GM19351 (cell line): ENCODE measurements around the gene DLK1.

Experiments
- ATAC-seq: cut with Tn5 transposase; IDR thresholded peaks from one replicate; pipeline ENCODE4 v1.9.1; 2021; ENCODE audit warnings: mild to moderate bottlenecking, moderate library complexity; ENCODE audit not compliant: unreplicated experiment

Gene DLK1

DNA sequence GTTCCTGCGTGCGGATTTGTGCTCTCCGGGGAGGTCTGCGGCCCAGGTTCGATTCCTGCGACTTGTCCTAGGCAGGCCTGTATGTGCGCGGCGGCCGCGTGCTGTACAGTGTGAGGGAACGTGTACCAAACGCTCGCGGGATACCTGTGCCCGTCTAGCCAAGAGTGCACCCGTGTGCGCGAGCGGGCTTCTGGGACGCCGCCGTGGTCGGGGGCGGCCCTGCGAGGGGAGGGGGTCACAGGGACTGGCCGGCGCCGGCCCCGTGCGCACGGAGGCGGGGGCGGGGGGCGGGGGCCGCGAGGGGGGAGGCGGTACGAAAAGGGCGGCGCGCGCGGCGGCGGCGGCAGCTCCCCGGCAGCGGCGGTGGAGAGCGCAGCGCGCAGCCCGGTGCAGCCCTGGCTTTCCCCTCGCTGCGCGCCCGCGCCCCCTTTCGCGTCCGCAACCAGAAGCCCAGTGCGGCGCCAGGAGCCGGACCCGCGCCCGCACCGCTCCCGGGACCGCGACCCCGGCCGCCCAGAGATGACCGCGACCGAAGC lies at the start of gene DLK1:
Gene DLK1, plus strand, starts transcription at position 343 of the 536 bp plus-strand sequence. Its CDS starts 177 bp downstream, at position 520.
- ATAC-seq = no peak

DNA sequence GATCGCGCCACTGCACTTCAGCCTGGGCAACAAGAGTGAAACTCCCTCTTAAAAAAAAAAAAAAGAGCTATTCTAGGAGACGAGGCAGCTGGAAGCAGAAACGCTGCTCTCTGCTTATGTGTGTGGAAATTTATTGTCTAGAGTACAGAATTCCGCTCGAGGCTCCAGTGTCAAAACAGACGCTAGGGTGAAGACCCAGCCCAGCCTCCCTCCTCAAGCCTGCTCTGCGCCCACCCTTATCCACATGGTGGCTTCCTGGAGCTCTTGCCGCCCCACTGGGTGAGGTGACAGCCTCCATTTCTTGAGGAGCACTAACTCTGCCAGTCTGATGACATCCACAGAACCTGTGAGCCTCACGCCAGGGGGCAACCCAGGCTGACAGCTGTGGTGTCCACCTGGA lies 49.5 kb upstream of the DLK1 start:
- no peak for ATAC-seq

DNA sequence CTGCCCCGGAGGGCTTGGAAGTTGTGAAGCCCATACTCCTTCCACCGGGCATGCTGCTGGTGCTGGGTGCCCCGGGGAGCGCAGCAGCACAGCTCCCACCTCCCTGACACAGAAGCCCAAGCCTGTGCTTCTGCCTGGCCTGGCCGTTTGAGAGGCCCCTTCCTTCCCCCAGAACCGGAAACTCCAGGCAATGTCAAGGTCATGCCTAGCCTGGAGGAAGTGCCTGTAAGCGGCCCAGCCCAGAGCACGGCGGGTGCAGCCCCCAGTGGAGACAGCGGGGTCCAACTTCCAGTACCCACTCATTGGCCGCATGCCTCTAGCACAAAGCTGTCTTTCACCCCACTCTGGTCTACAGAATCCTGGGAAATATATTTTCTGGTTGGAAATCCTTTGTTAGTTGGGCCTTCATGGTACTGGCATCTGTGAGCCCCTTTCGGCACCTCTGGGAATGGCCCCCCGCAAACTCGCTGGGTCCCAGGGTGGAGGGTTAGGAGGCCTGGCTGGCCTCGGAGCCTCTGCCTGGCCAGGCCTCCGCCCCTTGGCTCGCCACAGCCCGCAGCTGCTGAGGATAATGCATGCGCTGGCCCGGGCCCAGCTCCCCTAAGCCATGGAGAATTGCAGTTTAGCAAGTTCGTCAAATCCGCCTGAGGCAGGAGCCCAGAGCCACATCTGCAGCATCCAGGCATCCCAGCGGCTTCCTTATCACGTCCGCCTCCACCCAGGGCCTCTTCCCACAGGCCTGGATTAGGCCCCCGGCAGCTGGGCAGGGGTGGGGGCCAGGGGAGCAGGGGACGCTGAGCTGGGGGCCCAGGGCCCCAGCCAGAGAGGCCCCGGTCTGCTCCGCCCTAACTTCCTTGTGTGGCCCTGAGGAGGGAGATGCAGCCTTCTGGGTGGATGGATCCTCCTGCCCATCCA lies 48.9 kb upstream of the DLK1 start:
- no peak for ATAC-seq

DNA sequence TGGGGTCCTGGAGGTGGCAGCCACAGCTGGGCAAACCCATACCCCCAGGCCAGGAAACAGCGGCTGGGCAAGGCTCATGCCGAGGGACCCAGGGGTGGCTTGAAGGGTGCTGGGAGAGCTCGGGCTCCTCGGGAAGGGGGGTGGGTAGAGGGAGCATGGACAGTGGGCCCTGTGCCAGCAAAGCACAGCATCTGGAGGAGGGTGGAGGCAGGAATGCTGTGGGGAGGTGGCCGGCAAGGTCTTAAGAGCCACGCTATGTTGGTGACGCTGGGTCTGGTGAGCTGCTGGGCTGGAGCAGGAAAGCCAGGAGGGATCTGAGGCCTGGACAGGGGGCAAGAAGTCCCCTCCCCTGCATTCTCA lies 48.2 kb upstream of the DLK1 start:
- ATAC-seq = no peak

DNA sequence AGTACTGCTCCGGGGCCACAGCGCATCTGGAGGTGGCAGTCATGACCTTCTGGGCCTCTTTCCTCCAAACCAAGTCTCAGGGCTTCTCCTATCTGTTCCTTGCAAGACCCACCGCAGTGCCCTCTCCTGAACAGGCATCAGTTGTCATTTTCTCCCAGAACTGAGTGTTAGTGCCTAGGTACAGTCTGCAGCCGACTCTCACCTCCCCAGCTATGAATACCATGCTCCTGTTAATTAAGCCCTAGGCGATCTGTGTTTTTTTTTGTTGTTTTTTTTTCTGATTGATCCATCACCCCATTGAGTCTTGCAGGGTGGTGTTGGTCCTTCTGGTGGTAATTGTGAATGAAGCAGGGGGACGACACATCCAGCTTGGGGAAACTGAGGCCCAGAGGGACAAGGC lies 47.5 kb upstream of the DLK1 start:
- ATAC-seq = no peak

DNA sequence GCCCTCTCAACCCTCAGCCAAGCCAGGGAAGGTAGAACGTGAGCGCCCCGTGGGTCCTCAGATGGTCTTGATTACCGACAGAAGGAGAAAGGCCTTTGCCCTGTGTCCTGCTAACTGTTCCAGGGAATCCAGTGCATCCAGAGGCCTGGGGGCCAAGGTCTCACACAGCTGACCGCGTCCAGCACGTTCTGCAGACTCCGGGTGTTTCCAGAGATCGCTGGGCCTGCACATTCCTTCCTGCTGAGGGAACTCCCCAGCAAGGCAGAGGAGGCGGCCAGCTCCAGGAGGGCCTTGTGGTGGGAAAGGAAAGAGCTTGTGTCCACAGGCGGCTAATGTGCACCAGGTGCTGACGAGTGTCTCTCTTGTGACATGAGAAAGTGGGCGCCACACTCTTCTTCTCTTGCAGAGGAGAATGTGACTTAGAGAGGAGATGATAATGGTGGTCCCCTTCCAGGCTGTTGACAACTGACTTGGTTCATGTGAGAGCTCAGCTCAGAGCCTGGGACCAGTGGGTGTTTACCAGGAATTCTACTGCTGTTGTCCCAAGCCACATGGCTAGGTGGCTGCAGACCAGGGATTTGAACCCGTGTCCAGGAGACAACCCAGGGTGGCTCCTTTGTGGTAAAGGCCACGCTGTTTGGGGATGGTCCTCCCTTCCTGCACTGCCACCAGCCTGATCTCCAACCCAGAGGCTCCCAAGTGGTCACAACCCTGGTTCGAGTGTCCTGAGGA lies 46.8 kb upstream of the DLK1 start:
- no peak for ATAC-seq

DNA sequence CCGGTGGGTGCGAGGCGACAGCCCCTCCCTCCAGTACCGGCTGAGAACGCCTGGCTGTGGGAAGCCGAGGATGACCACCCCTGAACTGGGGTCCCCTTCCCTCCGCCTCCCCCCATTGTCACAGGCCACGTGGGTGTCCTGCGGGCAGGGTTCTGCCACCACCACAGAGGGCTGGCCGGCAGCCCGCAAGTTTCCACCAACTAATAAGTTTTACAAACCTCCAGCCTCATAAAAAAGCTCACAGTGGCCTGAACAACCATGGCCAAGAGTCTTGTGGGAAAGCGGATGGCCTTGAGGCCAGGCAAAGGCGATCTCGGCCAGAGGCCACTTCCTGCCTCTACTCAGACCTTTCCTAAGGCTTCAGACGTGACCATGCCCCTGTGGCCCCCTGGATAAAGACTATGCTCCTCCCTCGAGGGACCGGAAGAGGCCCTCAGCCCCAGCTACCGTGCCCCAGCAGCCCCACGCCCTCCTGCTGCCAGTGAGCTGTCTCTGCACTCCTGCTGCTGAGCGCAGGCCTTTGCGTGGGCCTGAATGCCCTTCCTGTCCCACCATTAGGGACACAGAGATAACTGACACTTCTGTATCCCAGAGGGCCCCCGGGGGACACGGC lies 46.1 kb upstream of the DLK1 start:
- ATAC-seq = no peak

DNA sequence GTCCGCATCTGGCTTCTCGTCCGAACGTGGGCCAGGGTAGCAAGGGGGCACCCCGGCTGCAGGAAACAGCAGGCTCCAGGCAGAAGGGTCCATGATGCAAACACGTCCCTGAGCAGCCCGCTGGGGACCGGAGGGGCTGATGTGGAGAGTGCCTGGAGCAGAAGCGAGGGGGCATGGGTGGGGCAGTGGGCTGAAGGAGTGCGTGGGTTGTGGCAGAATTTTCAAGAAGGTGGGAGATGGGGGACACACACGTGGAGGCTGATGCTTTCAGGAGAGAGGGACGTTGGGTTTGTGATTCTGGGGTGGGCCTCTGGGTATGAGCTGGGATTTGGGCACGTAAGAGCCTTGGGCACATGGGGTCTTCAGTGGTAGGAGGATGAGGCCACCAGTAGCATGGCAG lies 45.6 kb upstream of the DLK1 start:
- ATAC-seq = no peak

DNA sequence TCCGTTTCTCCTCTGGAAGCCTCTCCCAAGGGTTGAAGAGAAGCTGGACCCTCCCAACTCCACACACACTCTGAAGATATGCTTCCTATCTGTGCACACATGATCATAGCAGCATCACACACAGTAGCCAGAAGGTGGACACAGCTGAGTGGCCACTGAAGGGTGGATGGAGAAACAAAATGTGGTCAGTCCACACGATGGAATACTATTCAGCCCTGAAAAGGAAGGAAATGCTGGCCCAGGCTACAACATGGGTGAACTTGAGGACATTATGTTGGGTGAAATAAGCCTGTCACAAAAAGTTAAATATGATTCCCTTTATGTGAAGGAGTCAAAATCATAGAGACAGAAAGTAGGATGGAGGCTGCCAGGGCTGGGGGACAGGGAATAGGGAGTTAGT lies 43.9 kb upstream of the DLK1 start:
- ATAC-seq = no peak

DNA sequence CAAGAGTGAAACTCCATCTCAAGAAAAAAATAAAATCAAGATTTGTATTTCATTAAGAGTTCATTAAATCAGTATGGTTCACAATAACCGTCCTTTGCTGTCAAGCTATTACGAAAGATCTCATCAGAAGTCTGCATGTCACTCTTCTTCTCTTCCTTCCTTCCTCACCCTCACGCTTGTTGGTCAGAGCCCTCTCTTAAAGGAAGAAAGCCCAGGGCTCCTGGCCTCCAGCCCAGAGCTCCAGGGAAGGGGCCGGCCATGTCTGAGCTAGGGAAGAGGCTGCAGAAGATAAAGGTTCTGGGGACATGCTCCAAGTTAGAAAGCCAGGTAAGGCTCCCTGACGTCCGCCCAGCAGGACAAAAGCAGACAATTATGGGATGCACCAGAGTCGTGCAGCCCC lies 43.1 kb upstream of the DLK1 start:
- ATAC-seq = no peak

DNA sequence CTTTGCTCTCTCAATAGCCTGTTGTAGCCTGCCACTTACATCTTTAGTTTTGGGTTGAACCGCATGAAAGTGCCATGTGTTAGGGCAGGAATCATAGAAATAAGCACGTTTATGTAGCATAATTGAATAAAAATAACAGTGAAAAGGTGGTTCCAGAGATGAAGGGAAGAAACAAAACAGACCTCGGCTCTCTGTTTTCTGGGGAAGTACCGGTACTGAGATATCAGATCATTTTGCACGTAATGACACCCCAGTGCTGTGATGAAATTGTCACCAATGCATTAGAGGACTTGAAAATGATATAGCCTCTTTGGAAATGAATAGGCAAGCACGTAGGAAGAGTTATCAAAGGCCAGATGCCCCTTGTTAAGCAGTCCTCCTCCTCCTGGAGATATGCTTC lies 42.5 kb upstream of the DLK1 start:
- no peak for ATAC-seq

DNA sequence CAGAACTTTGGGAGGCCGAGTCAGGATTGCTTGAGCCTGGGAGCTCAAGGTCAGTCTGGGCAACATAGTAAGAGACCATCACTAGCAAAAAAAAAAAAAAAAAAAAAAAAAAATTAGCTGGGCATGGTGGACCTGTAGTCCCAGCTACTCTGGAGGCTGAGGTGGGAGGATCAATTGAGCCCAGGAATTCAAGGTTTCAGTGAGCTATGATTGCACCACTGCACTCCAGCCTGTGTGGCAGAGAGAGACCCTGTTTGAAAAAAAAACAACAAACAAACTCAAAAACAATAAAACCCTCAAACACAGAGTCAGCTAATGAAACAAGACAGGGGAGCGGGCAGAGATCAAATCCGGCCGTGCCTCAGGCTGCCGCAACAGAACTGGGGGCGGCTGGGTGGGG lies 41.7 kb upstream of the DLK1 start:
- ATAC-seq = no peak

DNA sequence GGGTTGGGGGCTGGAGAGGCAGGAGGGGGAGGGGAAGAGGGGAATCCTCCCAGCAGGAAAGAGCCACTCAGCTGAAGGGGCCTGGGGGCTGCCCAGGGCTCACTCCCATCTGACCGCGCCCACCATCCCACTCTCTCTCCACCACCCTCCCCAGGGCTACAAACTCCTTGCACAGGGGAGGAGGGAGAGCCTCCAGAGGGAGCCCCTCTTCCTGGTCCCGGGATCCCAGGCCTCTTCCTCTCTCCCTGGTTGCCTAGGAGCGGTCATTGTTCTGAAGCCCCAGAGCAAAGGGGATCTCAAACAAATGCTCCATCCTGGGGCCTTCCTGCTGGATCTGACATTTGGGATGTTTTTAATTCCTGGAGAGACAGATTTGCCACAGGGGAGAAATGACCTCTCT lies 39.8 kb upstream of the DLK1 start:
- ATAC-seq = no peak

DNA sequence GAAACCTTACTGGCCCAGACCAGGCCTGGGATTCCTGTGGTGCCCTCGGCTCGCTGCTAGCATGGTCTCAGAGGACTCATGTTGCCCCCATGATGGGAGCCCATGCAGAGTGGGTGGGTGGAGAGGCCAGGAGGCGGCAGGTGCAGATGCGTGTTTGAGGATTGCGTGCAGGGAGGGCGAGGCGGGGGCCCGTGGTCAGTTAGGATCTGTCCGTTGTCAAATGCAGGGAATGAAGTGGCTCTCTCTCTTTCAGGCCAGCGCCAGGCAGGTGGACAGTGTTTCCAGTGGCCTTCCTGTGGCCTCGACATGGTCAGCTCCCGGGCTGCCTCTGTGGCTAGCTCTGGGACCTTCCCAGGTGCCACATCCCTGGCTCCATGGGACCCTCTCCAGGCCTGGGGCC lies 39.3 kb upstream of the DLK1 start:
- ATAC-seq = no peak

DNA sequence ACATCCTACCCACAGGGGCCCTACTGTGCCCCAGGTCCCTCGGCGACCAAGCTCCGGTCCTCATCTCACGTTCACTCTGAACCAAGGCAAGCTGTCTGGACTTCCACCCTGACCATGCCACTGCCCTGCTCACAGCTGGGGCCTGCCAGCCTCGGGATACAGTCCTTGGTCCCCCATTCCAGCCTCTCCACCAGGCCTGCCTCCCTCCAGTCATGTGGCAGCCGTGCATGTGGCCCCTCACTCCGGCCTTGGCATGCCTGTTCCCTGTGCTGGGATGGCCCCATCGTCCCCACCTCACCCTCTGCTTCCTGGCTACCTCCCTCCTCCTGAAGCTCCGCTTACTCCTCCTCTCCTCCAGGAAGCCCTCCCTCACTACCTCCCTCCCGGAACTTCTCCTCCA lies 38.6 kb upstream of the DLK1 start:
- no peak for ATAC-seq

DNA sequence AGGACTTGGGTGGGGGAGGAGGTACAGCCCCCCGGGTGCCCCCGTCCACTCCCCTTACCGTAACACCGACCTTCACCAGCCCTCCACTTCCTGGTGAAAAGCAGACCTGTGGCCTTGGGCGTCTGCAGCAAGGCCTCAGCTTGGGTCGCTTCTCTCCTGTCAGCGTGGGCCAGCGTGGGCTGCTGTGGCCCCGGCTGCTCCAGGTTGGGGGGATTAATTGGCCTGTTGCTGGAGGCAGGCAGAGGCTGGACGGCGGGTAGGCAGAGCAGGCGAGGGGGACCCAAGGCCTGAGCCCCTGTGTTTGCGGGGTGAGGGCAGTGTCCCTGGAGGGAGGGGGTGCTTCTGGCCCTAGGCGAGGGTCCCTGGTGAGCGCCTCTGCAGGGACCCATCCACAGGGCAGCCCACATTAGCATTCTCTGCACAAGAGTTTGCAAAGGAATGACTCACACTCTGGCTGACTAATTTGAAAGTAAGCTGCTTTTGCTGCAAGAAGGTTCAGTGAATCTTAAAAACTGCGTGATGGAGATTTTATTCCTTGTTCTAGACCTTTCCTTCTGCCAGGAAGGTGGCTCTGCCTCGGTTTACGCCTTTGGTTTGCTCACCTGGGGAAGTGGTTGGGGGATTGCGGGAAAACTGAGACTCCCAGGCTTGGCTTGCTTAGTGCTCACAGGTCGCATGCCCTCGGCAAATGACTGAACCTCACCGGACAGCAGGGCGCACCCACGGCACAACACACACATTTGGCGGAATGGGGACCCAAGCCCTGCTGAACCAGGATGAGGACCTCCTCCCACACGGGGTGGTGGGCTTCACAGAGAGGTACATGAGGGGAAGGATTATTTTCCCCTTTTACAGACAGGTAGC lies 37.9 kb upstream of the DLK1 start:
- ATAC-seq = no peak

DNA sequence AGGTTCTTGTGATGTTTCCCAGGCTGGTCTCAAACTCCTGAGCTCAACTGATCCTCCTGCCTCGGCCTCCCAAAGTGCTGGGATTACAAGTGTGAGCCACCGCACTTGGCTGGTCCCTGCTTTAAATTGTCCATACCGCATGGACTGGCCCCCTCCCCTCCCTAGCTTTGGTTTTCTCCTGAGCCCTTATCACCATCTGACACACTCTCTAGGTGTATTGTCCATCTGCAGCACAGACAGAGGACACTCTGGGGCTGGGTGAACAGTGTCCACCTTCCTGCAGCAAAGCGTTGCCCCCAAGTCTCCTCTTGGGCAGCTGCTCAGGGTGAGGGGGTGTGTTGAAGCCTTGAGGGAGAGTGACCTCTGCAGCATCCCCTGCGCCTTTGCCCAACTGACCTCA lies 36.0 kb upstream of the DLK1 start:
- no peak for ATAC-seq

DNA sequence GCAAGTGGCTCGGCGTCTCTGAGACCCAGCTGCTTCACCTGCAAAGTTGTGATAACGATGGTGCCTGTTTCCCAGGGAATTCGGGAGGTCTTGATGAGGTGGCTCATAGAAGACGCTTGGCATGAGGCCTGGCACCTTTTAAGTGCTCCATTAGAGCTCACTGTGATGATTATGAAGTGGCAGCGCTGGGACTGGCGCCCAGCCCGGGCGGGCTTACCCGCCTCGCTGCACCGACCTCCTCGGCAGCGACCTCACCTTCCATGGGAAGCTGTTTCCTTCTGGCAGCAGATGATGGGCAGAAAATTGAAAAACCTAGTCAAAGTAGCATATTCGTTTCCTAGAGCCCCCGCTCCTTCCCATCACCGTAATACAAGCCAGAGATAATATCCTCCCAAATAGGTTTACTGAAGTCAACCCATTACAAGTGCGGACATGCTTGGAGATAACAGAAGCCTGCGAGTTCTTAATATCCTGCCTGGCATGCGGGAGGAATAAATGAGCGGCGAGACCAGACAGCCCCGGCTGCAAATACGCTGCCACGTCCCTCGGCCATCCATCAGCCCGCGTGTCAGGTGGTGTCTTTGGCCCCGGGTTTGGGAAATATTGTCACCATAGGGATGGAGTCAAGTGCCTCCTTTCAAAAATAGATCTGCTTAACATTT lies 35.2 kb upstream of the DLK1 start:
- no peak for ATAC-seq

DNA sequence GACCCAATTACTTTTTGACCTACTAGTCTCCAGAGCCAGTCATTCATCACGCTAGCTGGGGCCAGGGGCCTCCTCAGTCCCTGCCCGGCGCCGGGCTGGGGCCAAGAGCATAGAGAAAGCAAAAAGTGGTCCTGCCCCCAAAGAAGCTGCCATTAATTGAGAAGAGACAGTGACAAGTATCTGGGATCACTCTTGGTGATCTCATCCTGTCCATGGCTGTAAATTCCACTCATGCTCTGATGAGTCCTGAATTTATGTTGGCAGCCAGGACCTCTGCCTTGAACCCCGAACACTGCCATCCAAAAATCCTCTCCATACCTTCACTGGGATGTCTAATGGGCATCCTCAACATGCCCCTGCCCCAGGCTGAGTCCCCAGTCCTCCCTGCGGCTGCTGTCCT lies 34.4 kb upstream of the DLK1 start:
- no peak for ATAC-seq

DNA sequence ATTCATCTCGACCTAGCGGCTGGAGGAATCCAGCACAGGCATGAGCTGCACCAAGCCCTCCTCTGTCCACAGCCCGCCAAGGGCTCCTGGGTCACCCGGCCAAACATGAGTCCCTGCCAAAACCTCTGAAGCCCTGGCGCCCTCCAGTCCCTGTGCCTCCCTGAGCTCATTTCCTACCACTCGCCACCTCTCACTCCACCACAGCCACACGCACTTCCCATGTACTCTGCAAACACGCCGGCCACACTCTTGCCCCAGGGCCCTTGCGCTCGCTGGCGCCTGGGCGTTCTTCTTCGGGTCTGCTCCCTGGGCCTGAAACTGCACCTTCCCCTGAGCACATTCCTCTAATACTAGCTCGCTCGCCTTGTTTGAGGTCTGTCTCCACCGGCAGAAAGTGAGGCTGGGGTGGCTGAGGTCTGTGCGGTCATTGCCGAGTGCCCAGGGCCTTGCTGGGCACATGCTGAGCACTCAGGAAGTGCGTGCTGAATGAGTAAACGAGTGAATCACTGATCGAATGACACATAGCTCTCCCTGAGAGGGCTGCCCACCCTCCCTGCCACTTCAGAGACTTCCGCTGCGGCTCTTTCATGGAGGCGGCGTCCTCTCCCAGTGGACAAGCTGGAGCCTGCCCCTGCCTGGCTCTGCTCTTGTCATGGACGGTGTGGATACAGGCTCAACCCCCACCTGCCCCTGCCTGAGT lies 33.7 kb upstream of the DLK1 start:
- no peak for ATAC-seq
